Measurements from ENCODE around the gene PLD5. TPM values are rescaled to one million over a fixed set of nuclear protein-coding genes. Genes with fewer than 3 reads are reported as not detected.
"Not testable (repeated sequence)": the region's sequence is repeated elsewhere in the genome, so short reads cannot be mapped to it uniquely, and the experiment has no call there.

Gene PLD5
- total RNA-seq, 1 donor, result not detected

DNA sequence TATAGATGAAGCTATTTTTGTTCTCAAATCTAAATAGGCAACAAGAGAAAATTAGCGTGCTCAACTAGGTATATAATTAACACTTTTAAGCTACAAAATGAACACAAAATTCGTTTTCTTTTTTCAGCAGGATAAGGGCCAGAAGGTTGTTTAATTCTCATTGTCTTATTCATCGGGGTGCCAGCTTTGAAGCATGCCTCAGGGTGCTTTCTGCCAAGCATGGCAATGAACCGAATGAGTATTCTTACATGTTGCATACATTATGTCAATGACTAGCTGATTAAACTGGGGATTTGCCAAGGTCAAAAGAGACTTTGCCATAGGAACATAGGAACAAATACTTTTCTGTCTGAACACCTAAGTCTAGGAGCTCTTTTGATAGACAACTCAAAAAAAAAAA, 423.6 kb downstream of the PLD5 start:
- TF ChIP-seq, protein P1, sequence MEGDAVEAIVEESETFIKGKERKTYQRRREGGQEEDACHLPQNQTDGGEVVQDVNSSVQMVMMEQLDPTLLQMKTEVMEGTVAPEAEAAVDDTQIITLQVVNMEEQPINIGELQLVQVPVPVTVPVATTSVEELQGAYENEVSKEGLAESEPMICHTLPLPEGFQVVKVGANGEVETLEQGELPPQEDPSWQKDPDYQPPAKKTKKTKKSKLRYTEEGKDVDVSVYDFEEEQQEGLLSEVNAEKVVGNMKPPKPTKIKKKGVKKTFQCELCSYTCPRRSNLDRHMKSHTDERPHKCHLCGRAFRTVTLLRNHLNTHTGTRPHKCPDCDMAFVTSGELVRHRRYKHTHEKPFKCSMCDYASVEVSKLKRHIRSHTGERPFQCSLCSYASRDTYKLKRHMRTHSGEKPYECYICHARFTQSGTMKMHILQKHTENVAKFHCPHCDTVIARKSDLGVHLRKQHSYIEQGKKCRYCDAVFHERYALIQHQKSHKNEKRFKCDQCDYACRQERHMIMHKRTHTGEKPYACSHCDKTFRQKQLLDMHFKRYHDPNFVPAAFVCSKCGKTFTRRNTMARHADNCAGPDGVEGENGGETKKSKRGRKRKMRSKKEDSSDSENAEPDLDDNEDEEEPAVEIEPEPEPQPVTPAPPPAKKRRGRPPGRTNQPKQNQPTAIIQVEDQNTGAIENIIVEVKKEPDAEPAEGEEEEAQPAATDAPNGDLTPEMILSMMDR (IDR thresholded peaks at IDR 0.05; ENCODE audit: extremely low read depth, low read depth, low read length), result no peak
- Histone ChIP-seq H3K27me3 (ENCODE audit: insufficient read depth, low read length) (no peaks in the 10 kb centered on the region), H3K4me2 (ENCODE audit: insufficient read depth, low read length) (no peak overlapping the region), H4K20me1 (ENCODE audit: insufficient read depth, low read length) (no peaks in the 10 kb centered on the region), H3K4me3 (ENCODE audit: insufficient read depth, low read length) (no peak overlapping the region), H3K27ac (ENCODE audit: low read depth, low read length) (no peak overlapping the region), H3K9me3 (ENCODE audit: low read depth, low read length) (no peaks in the 10 kb centered on the region), H3K36me3 (ENCODE audit: insufficient read depth, low read length) (no peaks in the 10 kb centered on the region), H2AFZ (ENCODE audit: low read length) (no peak overlapping the region), H3K4me1 (ENCODE audit: insufficient read depth, low read length) (no peaks in the 10 kb centered on the region), H3K79me2 (ENCODE audit: insufficient read depth, low read length) (no peaks in the 10 kb centered on the region)
- no peak for DNase-seq (ENCODE audit: insufficient read length, low spot score, missing footprints)

DNA sequence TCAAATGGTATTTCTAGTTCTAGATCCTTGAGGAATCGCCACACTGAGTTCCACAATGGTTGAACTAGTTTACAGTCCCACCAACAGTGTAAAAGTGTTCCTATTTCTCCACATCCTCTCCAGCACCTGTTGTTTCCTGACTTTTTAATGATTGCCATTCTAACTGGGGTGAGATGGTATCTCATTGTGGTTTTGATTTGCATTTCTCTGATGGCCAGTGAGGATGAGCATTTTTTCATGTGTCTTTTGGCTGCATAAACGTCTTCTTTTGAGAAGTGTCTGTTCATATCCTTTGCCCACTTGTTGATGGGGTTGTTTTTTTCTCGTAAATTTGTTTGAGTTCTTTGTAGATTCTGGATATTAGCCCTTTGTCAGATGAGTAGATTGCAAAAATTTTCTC, 427.2 kb downstream of the PLD5 start:
- H3K36me3 ChIP-seq (ENCODE audit: insufficient read depth, low read length); H3K4me3 ChIP-seq (ENCODE audit: insufficient read depth, low read length); DNase-seq (ENCODE audit: insufficient read length, low spot score, missing footprints); H3K9me3 ChIP-seq (ENCODE audit: low read depth, low read length); H3K79me2 ChIP-seq (ENCODE audit: insufficient read depth, low read length); H4K20me1 ChIP-seq (ENCODE audit: insufficient read depth, low read length); H3K4me1 ChIP-seq (ENCODE audit: insufficient read depth, low read length); H2AFZ ChIP-seq (ENCODE audit: low read length); H3K4me2 ChIP-seq (ENCODE audit: insufficient read depth, low read length); H3K27ac ChIP-seq (ENCODE audit: low read depth, low read length); H3K27me3 ChIP-seq (ENCODE audit: insufficient read depth, low read length): not testable (repeated sequence)

DNA sequence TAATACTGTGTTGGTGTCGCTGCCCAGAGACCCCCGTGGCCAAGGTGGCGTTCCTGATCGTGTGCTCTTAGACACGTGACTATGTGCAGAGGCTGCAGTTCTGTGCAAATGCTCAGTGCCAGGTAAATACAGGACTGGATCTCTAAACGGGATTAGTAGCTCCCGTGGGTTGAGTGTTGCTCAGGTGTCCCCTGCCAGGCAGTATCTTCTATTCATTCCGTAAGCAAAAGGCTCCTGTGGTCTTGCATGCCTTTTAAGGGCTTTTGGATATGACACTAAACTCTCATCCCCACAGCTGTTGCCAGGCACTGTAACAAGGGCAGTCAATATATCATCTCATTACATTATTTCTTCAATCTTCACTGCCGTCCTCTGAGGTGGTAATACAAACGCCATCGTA, 431.4 kb downstream of the PLD5 start:
- DNase-seq (ENCODE audit: insufficient read length, low spot score, missing footprints), result no peak
- TF ChIP-seq, protein P1 (IDR thresholded peaks at IDR 0.05; ENCODE audit: extremely low read depth, low read depth, low read length), result no peak
- no peaks in the 10 kb centered on the region for H3K9me3 ChIP-seq (ENCODE audit: low read depth, low read length)
- no peaks in the 10 kb centered on the region for H4K20me1 ChIP-seq (ENCODE audit: insufficient read depth, low read length)
- H3K27me3 ChIP-seq (ENCODE audit: insufficient read depth, low read length), result no peaks in the 10 kb centered on the region
- H3K36me3 ChIP-seq (ENCODE audit: insufficient read depth, low read length), result no peaks in the 10 kb centered on the region
- no peaks in the 10 kb centered on the region for H3K79me2 ChIP-seq (ENCODE audit: insufficient read depth, low read length)
- no peak overlapping the region for H3K4me2 ChIP-seq (ENCODE audit: insufficient read depth, low read length)
- no peak overlapping the region for H3K4me3 ChIP-seq (ENCODE audit: insufficient read depth, low read length)
- H2AFZ ChIP-seq (ENCODE audit: low read length), result no peak overlapping the region
- H3K4me1 ChIP-seq (ENCODE audit: insufficient read depth, low read length), result no peaks in the 10 kb centered on the region
- H3K27ac ChIP-seq (ENCODE audit: low read depth, low read length), result no peak overlapping the region

DNA sequence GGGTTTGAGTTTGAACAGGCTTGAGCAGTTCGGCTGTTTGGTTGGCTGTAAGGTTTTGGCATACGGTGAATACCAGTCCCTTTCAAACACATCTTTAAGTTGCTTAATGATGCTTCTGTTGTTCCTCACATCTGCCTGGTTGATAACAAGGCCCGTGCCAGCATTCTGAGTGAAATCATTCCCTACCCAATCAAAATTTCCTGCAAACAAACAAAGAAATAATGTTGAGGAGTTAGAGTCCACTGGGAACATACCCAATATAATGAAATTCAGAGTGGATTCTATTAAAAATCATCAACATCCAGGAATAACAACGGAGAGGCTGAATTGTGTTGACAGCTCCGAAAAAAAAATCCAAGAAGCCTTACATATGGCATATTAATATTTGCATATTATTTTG, 434.6 kb downstream of the PLD5 start:
- no peak for DNase-seq (ENCODE audit: insufficient read length, low spot score, missing footprints)
- H3K79me2 ChIP-seq (ENCODE audit: insufficient read depth, low read length), result no peaks in the 10 kb centered on the region
- no peak overlapping the region for H2AFZ ChIP-seq (ENCODE audit: low read length)
- no peaks in the 10 kb centered on the region for H3K4me1 ChIP-seq (ENCODE audit: insufficient read depth, low read length)
- TF ChIP-seq, protein P1 (IDR thresholded peaks at IDR 0.05; ENCODE audit: extremely low read depth, low read depth, low read length), result no peak
- no peaks in the 10 kb centered on the region for H3K9me3 ChIP-seq (ENCODE audit: low read depth, low read length)
- H3K4me3 ChIP-seq (ENCODE audit: insufficient read depth, low read length), result no peak overlapping the region
- no peaks in the 10 kb centered on the region for H3K36me3 ChIP-seq (ENCODE audit: insufficient read depth, low read length)
- no peaks in the 10 kb centered on the region for H3K27me3 ChIP-seq (ENCODE audit: insufficient read depth, low read length)
- no peaks in the 10 kb centered on the region for H4K20me1 ChIP-seq (ENCODE audit: insufficient read depth, low read length)
- H3K4me2 ChIP-seq (ENCODE audit: insufficient read depth, low read length), result no peak overlapping the region
- H3K27ac ChIP-seq (ENCODE audit: low read depth, low read length), result no peak overlapping the region

Data from osteoblast (primary cell).